ENCODE data around the gene HOXA9. TPM values are rescaled to one million over a fixed set of nuclear protein-coding genes. Genes with fewer than 3 reads are reported as not detected.

Gene HOXA9
- total RNA-seq, 2 donors from 2014 or later, result 14.7 to 57.0 TPM

DNA sequence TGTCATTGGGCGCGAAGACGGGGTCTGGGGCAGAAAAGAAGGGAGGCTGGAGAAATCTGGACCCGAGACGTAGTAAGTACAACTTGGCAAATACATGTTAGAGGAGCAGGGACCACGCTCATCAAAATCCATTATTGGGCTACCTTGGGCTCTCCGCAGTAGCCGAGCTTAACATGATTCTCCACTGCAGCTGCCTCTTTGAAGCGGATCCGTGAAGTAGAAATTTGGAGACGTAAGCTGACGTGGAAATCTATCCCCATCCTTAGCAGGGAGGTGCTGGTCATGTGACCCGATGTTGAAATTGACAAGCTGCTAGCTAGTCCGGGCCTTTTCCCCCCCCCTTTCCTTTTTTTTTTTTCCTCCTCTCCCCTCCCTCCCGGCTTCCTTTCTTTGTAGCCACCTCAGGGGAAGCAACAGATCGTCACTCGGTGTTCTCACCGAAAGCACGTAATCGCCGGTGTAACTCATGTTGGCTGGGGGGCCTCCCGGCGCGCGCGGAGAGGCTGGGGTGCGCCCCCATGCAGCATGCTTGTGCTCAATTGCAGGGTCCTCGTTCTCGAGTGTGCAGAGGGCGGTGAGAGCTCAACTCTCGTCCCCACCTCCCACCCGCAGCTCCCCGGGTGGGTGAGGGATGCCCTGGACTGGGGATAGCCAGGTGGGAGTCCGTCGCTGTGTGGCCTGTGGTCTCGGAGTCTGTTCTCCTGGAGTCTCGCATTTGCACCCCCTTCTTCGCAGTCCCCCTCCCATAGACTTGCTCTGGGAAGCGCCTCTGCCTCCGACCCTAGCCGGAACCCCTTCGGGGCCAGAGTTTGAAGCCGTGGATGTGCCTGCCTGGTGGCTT is 19.9 kb upstream of the HOXA9 start, which contains the start of gene HOXA11:
Gene HOXA11 (minus strand): TSS at position 220 of the 841 bp plus-strand sequence. CDS start 88 bp downstream, at position 132.
- WGBS, result 1% methylated on average over 43 of the region's 43 CpGs
- peak within 1 kb of the TSS; percentile 96 to 97 for H3K27ac ChIP-seq
- H3K4me3 ChIP-seq, result peak within 1 kb of the TSS; percentile 62 to 90
- no peaks in the 10 kb centered on the region for H3K36me3 ChIP-seq
- H3K27me3 ChIP-seq (replicated peaks; ENCODE audit: insufficient read depth), result no peaks in the 10 kb centered on the region
- H3K4me1 ChIP-seq (replicated peaks), result peaks cover 10% of the 10 kb centered on the region
- intact Hi-C loops (cut with DNase I), result no loop called here
- DNase-seq (ENCODE audit: low spot score), result peak; percentile 96
- no peaks in the 10 kb centered on the region for H3K9me3 ChIP-seq
- TF ChIP-seq, protein P1, sequence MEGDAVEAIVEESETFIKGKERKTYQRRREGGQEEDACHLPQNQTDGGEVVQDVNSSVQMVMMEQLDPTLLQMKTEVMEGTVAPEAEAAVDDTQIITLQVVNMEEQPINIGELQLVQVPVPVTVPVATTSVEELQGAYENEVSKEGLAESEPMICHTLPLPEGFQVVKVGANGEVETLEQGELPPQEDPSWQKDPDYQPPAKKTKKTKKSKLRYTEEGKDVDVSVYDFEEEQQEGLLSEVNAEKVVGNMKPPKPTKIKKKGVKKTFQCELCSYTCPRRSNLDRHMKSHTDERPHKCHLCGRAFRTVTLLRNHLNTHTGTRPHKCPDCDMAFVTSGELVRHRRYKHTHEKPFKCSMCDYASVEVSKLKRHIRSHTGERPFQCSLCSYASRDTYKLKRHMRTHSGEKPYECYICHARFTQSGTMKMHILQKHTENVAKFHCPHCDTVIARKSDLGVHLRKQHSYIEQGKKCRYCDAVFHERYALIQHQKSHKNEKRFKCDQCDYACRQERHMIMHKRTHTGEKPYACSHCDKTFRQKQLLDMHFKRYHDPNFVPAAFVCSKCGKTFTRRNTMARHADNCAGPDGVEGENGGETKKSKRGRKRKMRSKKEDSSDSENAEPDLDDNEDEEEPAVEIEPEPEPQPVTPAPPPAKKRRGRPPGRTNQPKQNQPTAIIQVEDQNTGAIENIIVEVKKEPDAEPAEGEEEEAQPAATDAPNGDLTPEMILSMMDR (IDR thresholded peaks at IDR 0.05), result no peak
- peak; percentile 81 for TF ChIP-seq POLR2A (IDR thresholded peaks at IDR 0.05)
- TF ChIP-seq POLR2AphosphoS5 (IDR thresholded peaks at IDR 0.05), result peak; percentile 97

DNA sequence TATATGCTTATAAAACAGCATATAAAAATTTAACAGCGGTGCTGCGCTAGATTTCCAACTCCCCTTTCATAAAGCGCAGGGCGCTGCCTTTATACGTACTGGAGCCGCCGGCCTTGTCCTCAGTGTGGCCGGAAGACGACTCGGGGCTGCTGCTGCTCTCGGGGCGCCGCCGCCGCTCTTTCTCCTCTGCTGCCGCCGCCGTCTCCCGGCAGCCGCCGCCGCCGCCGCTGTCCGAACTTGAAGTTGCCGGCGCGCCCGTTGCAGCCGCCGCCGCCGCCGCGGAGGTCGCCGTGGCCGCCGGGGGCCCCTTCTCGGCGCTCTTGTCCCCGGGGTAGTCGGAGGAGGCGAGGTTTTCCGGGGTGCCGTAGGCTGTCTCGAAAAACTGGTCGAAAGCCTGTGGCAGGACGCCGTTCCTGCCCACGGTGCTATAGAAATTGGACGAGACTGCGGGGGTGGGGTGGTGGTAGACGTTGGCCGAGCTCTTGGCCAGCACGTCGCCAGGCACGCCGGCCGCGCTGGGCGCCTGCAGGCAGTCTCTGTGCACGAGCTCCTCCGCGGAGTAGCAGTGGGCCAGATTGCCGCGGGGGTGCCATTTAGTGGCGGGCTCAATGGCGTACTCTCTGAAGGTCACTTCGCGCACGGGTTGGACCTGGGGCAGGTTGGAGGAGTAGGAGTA is 19.1 kb upstream of the HOXA9 start:
- no peaks in the 10 kb centered on the region for H3K9me3 ChIP-seq
- WGBS, result 1% methylated on average over 46 of the region's 72 CpGs
- H3K4me1 ChIP-seq (replicated peaks), result peaks cover 5% of the 10 kb centered on the region
- peak overlapping the region; percentile 62 to 90 for H3K4me3 ChIP-seq
- H3K27me3 ChIP-seq (replicated peaks; ENCODE audit: insufficient read depth), result no peaks in the 10 kb centered on the region
- intact Hi-C loops (cut with DNase I), result no loop called here
- peak overlapping the region; percentile 96 to 97 for H3K27ac ChIP-seq
- TF ChIP-seq POLR2AphosphoS5 (IDR thresholded peaks at IDR 0.05) (peak; percentile 65), POLR2A (IDR thresholded peaks at IDR 0.05) (peak; percentile 47)
- TF ChIP-seq, protein P1 (IDR thresholded peaks at IDR 0.05), result no peak
- no peaks in the 10 kb centered on the region for H3K36me3 ChIP-seq
- peak; percentile 68 for DNase-seq (ENCODE audit: low spot score)

DNA sequence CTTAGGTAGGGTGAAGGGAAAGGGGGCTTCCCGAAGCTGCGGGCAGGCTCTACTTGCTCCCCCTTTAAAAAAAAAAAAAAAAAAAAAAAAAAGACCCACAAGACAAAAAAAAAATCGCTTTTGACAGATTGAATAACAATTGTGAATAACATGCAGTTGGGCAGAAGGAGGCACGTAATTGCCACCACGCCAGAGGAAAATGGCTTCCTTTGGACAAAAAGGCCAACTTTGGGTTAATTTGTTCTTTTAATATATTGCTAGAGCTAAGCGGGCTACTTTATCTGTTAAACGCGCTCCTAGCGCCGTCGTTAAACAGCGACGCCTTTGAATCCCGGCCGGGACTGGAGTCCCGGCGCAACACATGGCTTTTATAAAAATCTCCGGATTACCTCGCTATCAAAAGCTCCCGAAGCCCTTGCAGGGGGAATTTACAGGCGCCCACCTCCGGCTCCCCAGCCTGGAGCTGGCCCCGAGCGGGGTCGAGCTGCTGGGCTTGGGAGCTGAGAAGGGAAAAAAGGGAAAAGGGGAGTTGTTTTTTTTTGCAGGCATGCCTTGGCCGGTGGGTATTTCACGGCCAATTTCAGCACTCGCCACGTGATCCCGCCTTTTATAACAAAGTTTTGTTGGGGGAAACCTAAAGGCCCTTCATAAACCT is 18.5 kb upstream of the HOXA9 start:
- DNase-seq (ENCODE audit: low spot score), result no peak
- WGBS, result under 1% methylated on average over 30 of the region's 30 CpGs
- no peak for TF ChIP-seq POLR2AphosphoS5 (IDR thresholded peaks at IDR 0.05)
- H3K36me3 ChIP-seq, result no peaks in the 10 kb centered on the region
- no peaks in the 10 kb centered on the region for H3K27me3 ChIP-seq (replicated peaks; ENCODE audit: insufficient read depth)
- no peaks in the 10 kb centered on the region for H3K4me1 ChIP-seq (replicated peaks)
- H3K9me3 ChIP-seq, result no peaks in the 10 kb centered on the region
- H3K27ac ChIP-seq, result peak overlapping the region; percentile 96 to 97
- peak overlapping the region; percentile 62 to 90 for H3K4me3 ChIP-seq
- intact Hi-C loops (cut with DNase I), result no loop called here

DNA sequence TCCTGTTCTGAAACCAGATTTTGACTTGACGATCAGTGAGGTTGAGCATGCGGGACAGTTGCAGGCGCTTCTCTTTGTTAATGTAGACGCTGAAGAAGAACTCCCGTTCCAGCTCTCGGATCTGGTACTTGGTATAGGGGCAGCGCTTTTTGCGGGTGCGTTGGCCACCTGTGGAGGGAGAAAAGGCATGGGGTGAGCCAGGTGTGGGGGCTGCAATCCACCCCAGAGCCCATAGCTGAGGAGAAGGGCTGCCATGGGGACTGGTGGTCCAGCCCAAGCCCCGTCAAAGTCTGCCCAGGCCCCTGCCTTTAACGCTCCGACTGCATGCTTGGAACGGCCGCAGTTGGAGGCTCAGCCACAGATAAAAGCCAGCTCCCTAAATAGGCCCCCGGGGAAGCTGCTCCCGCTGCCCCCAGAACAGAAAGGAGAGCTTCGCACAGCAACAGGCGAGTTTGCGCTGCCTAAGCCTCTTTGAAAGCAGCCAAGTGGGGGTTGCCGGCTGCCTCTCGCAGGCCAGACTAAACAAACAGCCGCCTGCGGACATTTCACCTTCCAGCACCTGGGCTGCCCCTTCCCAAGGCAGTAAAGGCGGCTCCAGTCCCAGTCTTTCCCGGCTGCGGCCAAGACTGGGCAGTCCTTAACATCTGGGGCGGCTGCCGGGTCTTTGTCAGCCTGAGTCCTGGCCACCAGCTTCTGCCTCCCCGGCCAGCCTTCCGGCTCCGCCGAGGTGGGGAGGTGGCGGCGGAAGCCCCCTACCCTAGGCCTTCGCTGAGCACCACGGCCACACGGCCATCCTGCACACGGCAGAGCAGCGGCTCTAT is 17.7 kb upstream of the HOXA9 start:
- no peaks in the 10 kb centered on the region for H3K9me3 ChIP-seq
- H3K36me3 ChIP-seq, result no peaks in the 10 kb centered on the region
- H3K4me1 ChIP-seq (replicated peaks), result no peaks in the 10 kb centered on the region
- peak overlapping the region; percentile 96 to 97 for H3K27ac ChIP-seq
- no peaks in the 10 kb centered on the region for H3K27me3 ChIP-seq (replicated peaks; ENCODE audit: insufficient read depth)
- intact Hi-C loops (cut with DNase I), result no loop called here
- DNase-seq (ENCODE audit: low spot score), result no peak
- H3K4me3 ChIP-seq, result peak overlapping the region; percentile 62 to 90
- WGBS, result 29% methylated on average over 35 of the region's 39 CpGs
- TF ChIP-seq, protein P1 (IDR thresholded peaks at IDR 0.05), result peak in 1 of 4 experiments; percentile 4
- TF ChIP-seq POLR2AphosphoS5 (IDR thresholded peaks at IDR 0.05), result no peak
